Activated naive CD4-positive, alpha-beta T cell (primary cell): ENCODE data around the gene PRDM16.

Experiments
- DNase-seq, 4 experiments: peaks; one replicate each; lab custom pipeline; 2025; lab: John Stamatoyannopoulos, UW

Gene PRDM16

GRCh38 chr1:3053986-3054385 is 15.0 kb upstream of the PRDM16 start:
- DNase-seq: no peak

DNA sequence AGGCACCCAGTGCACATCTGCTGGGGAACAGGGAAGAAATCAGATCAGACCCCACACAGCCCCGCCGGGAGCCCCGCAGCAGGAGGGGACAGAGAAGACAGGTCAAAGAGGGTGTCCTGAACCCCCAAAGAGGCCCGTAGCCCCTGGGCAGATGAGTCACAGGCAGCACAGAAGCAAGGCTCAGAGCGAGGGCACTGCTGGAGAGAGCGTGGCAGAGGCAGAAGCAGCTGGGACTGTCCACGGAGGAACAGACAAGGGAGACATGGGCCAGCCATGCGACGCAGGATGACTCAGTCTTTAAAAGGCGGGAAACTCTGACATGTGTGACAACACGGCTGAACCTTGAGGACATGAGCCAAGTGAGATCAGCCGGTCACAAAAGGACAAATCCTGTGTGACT is 14.5 kb upstream of the PRDM16 start:
- no peak for DNase-seq

DNA sequence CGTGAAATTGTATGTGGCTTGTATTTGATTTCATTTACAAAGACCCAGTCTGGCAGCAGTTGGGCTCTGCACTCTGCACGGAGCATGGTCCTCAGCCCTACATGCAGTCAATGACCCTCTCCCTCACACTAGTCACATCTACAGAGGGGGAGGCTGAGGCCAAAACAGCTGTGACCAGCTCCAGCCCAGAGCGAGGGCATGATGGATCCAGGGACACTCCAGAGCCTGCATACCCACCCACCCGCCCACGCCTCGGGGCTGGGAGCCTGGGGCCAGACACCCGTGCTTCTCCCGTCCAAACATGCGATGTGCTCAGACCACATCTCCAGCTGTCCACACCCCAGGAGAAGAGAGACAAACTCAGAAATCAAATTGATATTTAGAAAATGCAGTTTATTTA is 14.0 kb upstream of the PRDM16 start:
- no peak for DNase-seq

DNA sequence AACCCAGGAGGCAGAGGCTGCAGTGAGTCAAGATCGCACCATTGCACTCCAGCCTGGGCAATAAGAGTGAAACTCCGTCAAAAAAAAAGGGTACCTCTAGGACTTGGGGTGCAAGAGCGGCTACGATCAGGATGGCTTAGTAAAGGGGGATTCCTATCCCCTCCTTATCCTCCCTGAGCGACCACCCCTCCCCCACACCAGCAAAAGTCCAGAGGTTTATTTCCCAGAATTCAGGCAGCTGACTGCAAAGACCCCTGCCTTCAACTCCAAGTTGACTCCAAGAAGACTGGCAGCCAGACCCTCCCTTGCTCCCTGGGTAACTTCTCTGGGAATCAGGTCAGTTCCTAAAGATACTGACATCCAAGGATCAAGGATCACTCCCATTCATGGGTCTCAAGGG is 12.4 kb upstream of the PRDM16 start:
- DNase-seq: no peak

GRCh38 chr1:3058263-3059030 is 10.6 kb upstream of the PRDM16 start:
- DNase-seq: no peak

DNA sequence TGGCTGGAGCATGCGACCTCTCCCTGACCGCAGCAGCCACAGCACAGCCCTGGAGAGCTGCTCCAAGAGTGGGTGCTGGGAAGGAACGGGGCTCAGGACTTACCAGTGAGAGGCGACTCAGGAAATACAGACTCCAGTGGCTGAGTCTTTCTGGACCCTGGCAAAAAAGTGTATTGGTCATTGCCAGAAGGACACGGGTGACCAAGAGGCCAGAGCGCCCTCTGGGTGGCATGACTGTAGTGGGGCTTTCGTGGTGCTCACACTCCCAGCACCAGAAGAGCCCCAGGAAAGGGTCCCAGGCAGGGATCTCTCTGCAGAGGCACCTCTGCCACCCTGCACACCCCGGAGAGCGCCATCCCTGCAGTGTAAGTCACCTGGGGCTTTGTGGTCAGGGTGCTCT is 8.9 kb upstream of the PRDM16 start:
- DNase-seq: no peak

DNA sequence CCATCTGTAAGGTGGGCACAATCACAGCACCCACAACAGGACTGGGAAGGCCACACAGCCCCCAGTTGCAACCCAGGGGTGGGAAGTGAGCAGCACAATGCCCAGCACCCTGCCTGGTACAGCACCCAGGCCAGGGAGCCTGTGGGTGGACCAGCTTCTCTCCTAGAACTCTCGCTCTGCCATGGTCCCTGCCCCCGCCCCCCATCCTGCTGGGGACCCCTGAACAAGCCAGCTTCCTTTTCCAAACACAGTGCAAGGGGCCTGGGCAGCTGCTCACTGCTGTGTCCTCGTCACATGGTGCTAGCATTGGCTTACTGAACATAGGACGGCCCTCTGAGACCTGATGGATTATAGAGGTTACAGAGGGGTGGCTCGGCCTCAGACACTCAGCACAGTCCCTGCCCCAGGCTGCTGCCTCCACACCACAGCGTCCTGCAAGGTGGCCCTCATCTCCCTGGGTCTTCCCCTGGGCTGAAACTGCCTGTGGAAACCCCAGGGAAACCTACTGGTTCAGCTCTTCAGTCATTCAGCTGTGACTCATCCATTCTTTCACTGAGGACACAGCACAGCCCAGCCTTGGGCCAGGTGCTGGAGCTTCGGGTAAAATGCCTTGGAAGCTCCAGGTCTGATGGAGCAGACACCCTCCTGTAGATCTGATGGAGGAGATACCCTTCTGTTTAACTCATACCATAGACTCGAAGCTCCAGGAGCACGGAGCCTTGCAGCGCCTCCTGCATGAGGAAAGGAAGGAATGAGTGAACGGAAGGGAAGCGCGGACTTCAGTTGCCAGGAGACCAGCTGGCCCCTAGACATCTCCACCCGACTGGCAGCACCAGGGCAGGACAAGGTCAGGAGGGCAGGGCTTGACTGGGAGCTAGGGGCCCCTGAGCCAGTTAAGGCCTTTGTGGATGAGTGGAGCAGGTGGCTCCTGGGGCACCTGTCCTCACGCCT is 8.1 kb upstream of the PRDM16 start:
- no peak for DNase-seq

- no peak for DNase-seq
Observed at GRCh38 chr1:3061566-3061965, 7.4 kb upstream of the PRDM16 start.

GRCh38 chr1:3061981-3062615 is 6.9 kb upstream of the PRDM16 start:
- DNase-seq: no peak

DNA sequence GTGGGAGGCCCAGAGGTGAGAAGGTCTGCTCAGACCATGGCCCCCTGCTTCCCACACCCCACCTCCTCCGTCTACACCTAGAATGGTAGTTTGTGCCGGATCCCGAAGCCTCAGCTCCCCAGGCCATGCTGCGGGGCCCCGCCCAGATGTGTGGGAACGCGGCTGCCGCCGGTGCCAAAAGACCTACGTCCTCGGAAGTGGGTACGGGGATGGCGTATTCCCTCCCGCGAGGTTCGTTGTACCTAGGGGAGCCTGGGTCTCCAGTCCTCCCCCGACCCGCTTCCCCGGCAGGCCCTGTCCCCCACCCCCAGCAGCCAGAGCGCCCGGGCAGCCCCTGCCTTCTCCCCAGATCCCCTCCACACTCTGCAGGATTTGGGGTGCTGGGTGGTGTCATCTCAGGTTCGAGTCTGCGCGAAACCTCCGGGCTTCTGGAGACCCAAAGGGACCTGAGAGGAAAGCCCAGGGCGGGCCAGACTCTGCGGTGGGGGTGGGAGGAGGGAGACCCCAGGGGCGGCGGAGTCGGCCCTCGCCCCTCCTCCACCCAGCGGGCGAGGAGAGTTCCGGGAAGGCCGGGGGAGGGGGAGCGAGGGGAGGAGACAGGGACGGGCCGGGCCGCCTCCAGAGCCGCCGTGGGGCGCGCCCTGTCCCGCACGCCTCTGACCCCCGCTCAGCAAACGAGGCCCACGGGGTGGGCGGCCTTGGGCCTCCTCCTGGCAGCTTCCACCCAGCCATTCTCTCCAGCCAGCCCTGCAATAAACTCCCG is 6.2 kb upstream of the PRDM16 start:
- DNase-seq: no peak

DNA sequence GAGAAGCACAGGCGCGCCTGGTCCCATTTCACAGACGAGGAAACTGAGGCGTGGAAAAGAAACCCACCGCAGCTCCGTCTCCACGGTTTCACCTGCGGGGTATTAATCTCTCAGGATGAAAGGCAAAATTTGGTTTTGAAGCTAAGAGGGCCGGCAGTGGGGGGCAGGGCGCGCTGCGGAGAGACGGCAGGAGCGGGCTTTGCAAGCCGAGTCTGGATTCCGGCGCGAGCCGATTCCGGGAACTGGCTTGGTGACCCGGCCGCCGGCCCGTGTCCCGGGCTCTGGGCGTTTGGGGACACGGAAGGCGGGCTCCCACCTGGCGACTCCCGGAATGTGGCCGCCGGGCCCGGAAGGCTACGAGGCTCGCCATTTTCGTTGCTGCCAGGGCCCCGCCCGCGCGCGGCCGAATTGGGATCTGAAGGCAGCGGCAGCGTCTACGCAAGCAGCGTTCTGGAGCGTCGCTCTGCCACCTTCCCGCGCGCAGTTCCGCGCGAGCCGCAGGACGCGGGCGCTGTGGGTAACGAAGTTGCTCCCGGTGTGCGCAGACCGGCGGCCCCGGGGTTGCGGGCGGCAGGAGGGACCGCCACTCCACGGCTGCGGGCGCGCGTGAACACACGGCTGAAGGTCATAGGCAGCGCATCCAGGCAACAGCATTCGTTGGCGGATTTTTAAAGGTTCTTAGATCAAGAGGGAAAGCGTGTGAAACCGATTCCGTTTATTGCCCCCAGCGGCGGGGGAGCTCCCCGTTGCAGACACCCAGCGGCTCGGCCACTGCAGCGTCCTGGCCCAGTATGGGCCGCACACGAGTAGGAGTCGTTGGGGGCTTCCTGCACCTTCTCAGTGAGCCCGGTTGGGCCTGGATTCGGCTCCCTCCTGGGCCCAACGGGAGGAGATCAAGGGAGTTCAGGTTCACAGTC is 5.4 kb upstream of the PRDM16 start:
- DNase-seq: no peak

DNA sequence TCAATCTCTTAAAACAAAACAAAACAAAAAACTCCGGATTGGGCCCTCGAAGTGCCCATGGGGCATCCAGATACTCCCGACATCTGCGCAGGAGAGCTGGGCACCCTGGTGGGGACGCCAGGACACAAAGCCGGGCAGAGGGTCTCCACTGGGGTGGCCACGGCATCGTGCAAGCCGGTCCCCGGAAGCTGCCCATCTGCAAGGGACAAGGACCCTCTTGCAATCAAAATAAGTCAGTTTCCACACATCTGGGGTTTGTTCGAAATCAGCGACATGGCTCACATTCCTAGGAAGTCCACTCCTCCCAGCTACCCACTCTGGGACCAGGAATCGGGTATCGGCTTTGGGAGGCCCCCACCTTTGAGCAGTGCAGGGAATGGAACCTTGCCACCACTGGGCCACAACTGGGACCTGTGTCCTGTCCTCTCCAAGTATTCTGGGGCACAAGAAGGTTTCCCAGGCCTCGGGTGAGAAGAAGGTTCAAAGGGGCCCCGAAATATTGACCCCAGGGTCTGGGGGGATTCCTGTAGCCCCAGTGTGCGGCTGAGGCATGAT is 4.6 kb upstream of the PRDM16 start:
- no peak for DNase-seq

- no peak for DNase-seq
Observed at GRCh38 chr1:3064901-3065300, 4.1 kb upstream of the PRDM16 start.

GRCh38 chr1:3065396-3065795 is 3.6 kb upstream of the PRDM16 start:
- no peak for DNase-seq

DNA sequence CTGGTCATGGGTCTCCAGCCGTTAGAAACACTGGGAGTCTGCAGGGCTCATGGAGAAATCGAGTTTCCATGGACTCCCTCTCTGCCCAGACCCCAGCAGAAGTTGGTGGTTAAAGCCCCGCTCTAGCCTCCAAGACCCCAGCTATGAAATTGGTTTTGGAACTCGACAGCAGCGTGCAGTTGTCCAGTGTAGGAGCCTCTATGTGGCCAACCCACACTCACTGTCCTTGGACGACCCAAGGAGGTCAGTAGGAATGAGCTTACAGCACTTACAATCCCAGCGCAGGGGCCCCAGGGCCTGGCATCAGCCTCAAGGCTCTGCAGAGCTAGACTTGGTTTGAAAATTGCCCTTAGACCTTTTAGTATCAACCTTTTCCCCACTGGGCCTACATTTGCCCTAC is 3.2 kb upstream of the PRDM16 start:
- no peak for DNase-seq

DNA sequence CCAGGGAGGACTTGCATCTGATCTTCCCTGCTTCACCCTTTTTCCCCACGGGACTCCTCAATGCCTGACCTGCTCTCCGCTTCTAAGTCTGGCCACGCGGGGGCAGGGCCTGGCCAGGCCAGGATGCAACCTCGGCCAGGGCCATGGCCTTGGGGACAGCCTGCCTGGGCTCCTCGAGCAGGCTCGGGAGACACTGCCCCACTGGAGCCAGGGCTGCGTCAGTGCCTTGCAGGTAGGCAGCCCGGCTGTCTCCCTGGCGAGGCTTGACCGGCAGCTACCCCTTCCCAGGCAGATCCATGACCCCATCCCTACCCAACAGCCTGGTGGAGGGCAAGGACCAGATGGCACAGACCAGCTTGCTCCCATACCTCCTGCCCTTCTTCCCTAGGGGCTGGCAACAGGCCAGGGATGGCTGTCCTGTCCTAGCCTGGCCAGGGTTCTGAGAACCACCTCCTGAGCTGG is 2.7 kb upstream of the PRDM16 start:
- DNase-seq: no peak

DNA sequence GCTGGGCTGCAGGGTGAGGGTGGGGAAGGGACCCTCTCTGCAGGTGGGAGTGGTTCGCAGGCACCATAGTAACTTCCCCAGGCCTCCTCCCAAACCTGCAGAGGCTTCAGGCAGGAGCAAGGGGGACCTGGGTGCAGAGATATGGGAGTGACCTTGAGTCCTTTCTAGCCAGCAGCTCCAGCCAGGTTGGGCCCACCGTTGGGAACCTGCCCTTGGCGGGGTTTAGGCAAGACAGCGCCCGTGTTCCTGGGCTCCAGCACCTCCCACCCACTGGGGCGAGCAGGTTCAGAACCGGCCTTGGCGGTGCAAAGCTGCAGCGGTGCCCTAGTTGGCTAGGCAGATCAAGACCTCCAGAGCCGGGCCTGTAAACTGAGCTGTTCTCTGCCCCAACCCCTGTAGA is 2.2 kb upstream of the PRDM16 start:
- DNase-seq: no peak

- no peak for DNase-seq
Observed at GRCh38 chr1:3067301-3067670, 1.7 kb upstream of the PRDM16 start.

DNA sequence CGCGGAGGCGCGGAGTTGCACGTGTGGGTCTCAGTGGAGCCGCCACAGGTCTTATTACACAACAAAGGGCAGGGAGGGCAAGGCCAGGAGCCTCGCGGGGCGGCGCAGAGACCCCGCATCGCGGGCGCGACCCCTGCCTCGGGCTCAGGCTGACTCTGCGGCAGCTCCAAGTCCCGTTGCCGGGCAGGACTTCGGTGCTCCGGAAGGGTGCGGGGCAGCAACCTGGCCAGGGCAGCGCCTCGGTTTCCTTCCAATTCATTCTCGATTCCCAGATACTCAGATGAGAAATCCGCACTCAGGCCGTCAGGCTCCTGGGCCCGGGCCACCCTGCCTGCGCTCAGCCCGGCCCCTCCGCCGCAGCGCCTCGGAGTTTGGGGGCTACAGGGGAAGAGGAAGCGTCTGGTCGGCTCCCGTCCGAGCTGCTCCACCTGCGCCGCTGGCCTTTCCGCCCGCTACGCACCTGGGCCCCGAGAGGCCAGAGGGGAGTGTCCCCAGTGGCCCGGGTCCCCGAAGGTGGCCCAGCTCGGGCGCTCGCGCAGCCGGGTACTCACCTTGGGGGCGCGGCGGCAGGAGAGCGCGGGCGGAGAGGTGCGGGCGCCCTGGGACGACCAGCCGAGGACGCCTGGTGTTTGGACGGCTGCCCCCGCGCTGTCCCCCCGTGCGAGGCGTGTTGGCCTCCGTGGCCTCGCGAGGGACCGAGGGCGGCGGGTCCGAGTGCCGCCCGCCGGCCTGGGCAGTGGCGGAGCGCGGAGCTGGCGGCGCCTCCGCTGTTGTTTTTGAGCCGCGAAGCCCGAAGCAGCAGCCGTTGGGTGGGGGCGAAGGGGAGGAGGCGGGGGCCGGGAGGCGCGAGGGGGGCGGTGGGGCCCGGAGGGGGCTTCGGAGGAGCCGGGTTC is 1.1 kb upstream of the PRDM16 start:
- DNase-seq: no peak
